EL (cell line): Measurements from ENCODE around the gene COPS8.
A peak's percentile ranks its signal among the peaks of the same experiment; 100 is the strongest.

Experiments
- DNase-seq: peaks from one replicate; pipeline ENCODE4 v3.0.0-alpha.2; 2016

COPS8 gene

GRCh38 chr2:237132799-237133198 lies 47.1 kb downstream of the COPS8 start:
- DNase-seq = no peak

- no peak for DNase-seq
These were observed 48.9 kb downstream of the COPS8 start for GRCh38 chr2:237134321-237135230.

- no peak for DNase-seq
These were observed 51.1 kb downstream of the COPS8 start for GRCh38 chr2:237136824-237137223.

- DNase-seq = no peak
These were observed 52.1 kb downstream of the COPS8 start for GRCh38 chr2:237137626-237138323.

GRCh38 chr2:237139123-237139675 lies 53.5 kb downstream of the COPS8 start:
- DNase-seq = no peak

- no peak for DNase-seq
These were observed 55.1 kb downstream of the COPS8 start for GRCh38 chr2:237140689-237141285.

- DNase-seq = peak; percentile 72
These were observed 55.9 kb downstream of the COPS8 start for GRCh38 chr2:237141571-237142051.

GRCh38 chr2:237143118-237143517 lies 57.4 kb downstream of the COPS8 start:
- DNase-seq = no peak

- no peak for DNase-seq
These were observed 58.2 kb downstream of the COPS8 start for GRCh38 chr2:237143676-237144440.

GRCh38 chr2:237144516-237144915 lies 58.8 kb downstream of the COPS8 start:
- no peak for DNase-seq

- no peak for DNase-seq
These were observed 61.6 kb downstream of the COPS8 start for GRCh38 chr2:237147317-237147716.

- DNase-seq = no peak
These were observed 62.9 kb downstream of the COPS8 start for GRCh38 chr2:237148624-237149023.

GRCh38 chr2:237149425-237149824 lies 63.7 kb downstream of the COPS8 start:
- no peak for DNase-seq
